Osteocyte (in vitro differentiated cells): ENCODE results near the gene EFCAB10. TPM values are rescaled to one million over a fixed set of nuclear protein-coding genes. Genes with fewer than 3 reads are reported as not detected.

Experiments used
- DNase-seq: peaks from one replicate; pipeline ENCODE4 v3.0.0; 2021; ENCODE audit warnings: mixed read lengths; ENCODE audit not compliant: unreplicated experiment; ENCODE audit errors: extremely low spot score
- H3K27ac Mint-ChIP-seq: one replicate; pipeline ENCODE4 v1.8.0; 2021; ENCODE audit warnings: mild to moderate bottlenecking, mixed read lengths; ENCODE audit not compliant: unreplicated experiment
- H3K27me3 Mint-ChIP-seq: one replicate; pipeline ENCODE4 v1.8.0; 2021; ENCODE audit warnings: mixed read lengths; ENCODE audit not compliant: unreplicated experiment
- H3K36me3 Mint-ChIP-seq: one replicate; pipeline ENCODE4 v1.8.0; 2021; ENCODE audit warnings: mixed read lengths; ENCODE audit not compliant: unreplicated experiment
- H3K4me1 Mint-ChIP-seq: one replicate; pipeline ENCODE4 v1.8.0; 2021; ENCODE audit warnings: mixed read lengths; ENCODE audit not compliant: unreplicated experiment
- H3K4me3 Mint-ChIP-seq: one replicate; pipeline ENCODE4 v1.8.0; 2021; ENCODE audit warnings: mild to moderate bottlenecking, moderate library complexity, mixed read lengths; ENCODE audit not compliant: unreplicated experiment
- H3K9me3 Mint-ChIP-seq: one replicate; pipeline ENCODE4 v1.8.0; 2021; ENCODE audit warnings: mixed read lengths; ENCODE audit not compliant: unreplicated experiment
- CTCF ChIP-seq: fragments of 200-600 bp; sonication (generic); IDR thresholded peaks from 2 replicates; pipeline ENCODE4 v1.5.0; 2021; ENCODE audit warnings: antibody characterized with exemption, mild to moderate bottlenecking, moderate library complexity
- total RNA-seq: library from RNA; stranded (reverse); gene quantifications from 2 replicates; pipeline ENCODE4 v1.2.1, GENCODE V29; 2021

Gene EFCAB10
- total RNA-seq, 1 donor from 2014 or later = not detected

- H3K9me3 Mint-ChIP-seq = peaks cover 4% of the 10 kb centered on the region
- no peaks in the 10 kb centered on the region for H3K4me1 Mint-ChIP-seq
- H3K27ac Mint-ChIP-seq = no peak overlapping the region
- DNase-seq = no peak
- H3K4me3 Mint-ChIP-seq = no peak overlapping the region
- peaks cover 31% of the 10 kb centered on the region for H3K36me3 Mint-ChIP-seq
- no peak for TF ChIP-seq CTCF
- no peaks in the 10 kb centered on the region for H3K27me3 Mint-ChIP-seq
Observed at GRCh38 chr7:105622106-105622731, 40.9 kb upstream of the EFCAB10 start.

- H3K27ac Mint-ChIP-seq = no peak overlapping the region
- H3K27me3 Mint-ChIP-seq = no peaks in the 10 kb centered on the region
- DNase-seq = no peak
- TF ChIP-seq CTCF = no peak
- H3K4me3 Mint-ChIP-seq = no peak overlapping the region
- peaks cover 28% of the 10 kb centered on the region for H3K36me3 Mint-ChIP-seq
- H3K4me1 Mint-ChIP-seq = no peaks in the 10 kb centered on the region
- H3K9me3 Mint-ChIP-seq = peaks cover 4% of the 10 kb centered on the region
Observed at GRCh38 chr7:105621617-105622016, 40.3 kb upstream of the EFCAB10 start.

- no peaks in the 10 kb centered on the region for H3K27me3 Mint-ChIP-seq
- no peak overlapping the region for H3K4me3 Mint-ChIP-seq
- peaks cover 25% of the 10 kb centered on the region for H3K36me3 Mint-ChIP-seq
- no peak for DNase-seq
- no peaks in the 10 kb centered on the region for H3K4me1 Mint-ChIP-seq
- TF ChIP-seq CTCF = no peak
- H3K27ac Mint-ChIP-seq = no peak overlapping the region
- H3K9me3 Mint-ChIP-seq = peaks cover 4% of the 10 kb centered on the region
Observed at GRCh38 chr7:105621176-105621575, 39.9 kb upstream of the EFCAB10 start.

- H3K36me3 Mint-ChIP-seq = peaks cover 21% of the 10 kb centered on the region
- no peak overlapping the region for H3K4me3 Mint-ChIP-seq
- no peak for TF ChIP-seq CTCF
- no peak for DNase-seq
- no peaks in the 10 kb centered on the region for H3K4me1 Mint-ChIP-seq
- H3K9me3 Mint-ChIP-seq = no peaks in the 10 kb centered on the region
- H3K27me3 Mint-ChIP-seq = no peaks in the 10 kb centered on the region
- H3K27ac Mint-ChIP-seq = no peak overlapping the region
Observed at GRCh38 chr7:105619590-105619989, 38.3 kb upstream of the EFCAB10 start.

- Mint-ChIP-seq H3K36me3 (peaks cover 22% of the 10 kb centered on the region), H3K9me3 (no peaks in the 10 kb centered on the region), H3K27ac (no peak overlapping the region), H3K4me1 (no peaks in the 10 kb centered on the region), H3K27me3 (no peaks in the 10 kb centered on the region), H3K4me3 (no peak overlapping the region)
- TF ChIP-seq CTCF = no peak
- no peak for DNase-seq
Observed at GRCh38 chr7:105618016-105618296, 36.7 kb upstream of the EFCAB10 start.
